GM13977 (cell line): ENCODE data around the gene NTNG1.

Source experiments
- DNase-seq: peaks from one replicate; pipeline ENCODE4 v3.0.0; 2012; ENCODE audit warnings: low spot score
- CTCF ChIP-seq: IDR thresholded peaks from 2 replicates; pipeline ENCODE4 v1.5.1; 2012; ENCODE audit warnings: mild to moderate bottlenecking, control low read depth; ENCODE audit not compliant: insufficient read depth; ENCODE audit errors: extremely low read depth, missing control alignments
- in situ Hi-C: fragments of 300-500 bp; cut with MboI; formaldehyde crosslinking; loops from one replicate; pipeline ENCODE4 v1.12.0; 2022; ENCODE audit warnings: low sequenced_read_pairs, low pct_unique_long_range_greater_than_20kb, mixed read lengths, inconsistent platforms; ENCODE audit not compliant: unreplicated experiment

The NTNG1 gene

GRCh38 chr1:107172450-107173170 is 31.8 kb downstream of the NTNG1 start:
- in situ Hi-C loops: no loop called here
- no peak for DNase-seq
- TF ChIP-seq CTCF: no peak

- in situ Hi-C loops: loop anchor here (25.0 kb wide), 1 partner anchor 362 kb away; no protein-coding TSS in a partner anchor
- TF ChIP-seq CTCF: no peak
- DNase-seq: no peak
These were observed 34.5 kb downstream of the NTNG1 start for GRCh38 chr1:107175102-107175909.

GRCh38 chr1:107181253-107181969 is 40.6 kb downstream of the NTNG1 start:
- no peak for TF ChIP-seq CTCF
- no peak for DNase-seq
- in situ Hi-C loops: loop anchor here (25.0 kb wide), 1 partner anchor 356 kb away; no protein-coding TSS in a partner anchor

GRCh38 chr1:107183011-107183410 is 42.2 kb downstream of the NTNG1 start:
- no peak for DNase-seq
- TF ChIP-seq CTCF: no peak
- in situ Hi-C loops: loop anchor here (25.0 kb wide), 1 partner anchor 354 kb away; no protein-coding TSS in a partner anchor

GRCh38 chr1:107184888-107185287 is 44.0 kb downstream of the NTNG1 start:
- in situ Hi-C loops: loop anchor here (25.0 kb wide), 1 partner anchor 352 kb away; no protein-coding TSS in a partner anchor
- TF ChIP-seq CTCF: no peak
- no peak for DNase-seq

GRCh38 chr1:107187399-107187798 is 46.6 kb downstream of the NTNG1 start:
- TF ChIP-seq CTCF: no peak
- in situ Hi-C loops: loop anchor here (25.0 kb wide), 1 partner anchor 350 kb away; no protein-coding TSS in a partner anchor
- no peak for DNase-seq
